WI38 (cell line): ENCODE data around the gene CHSY1.
"Not testable (repeated sequence)": the region's sequence is repeated elsewhere in the genome, so short reads cannot be mapped to it uniquely, and the experiment has no call there.

ENCODE experiments used
- H3K4me3 ChIP-seq: 2 replicates; pipeline ENCODE4 v1.5.1; 2011; ENCODE audit warnings: low read depth, mild to moderate bottlenecking, control low read depth, low read length
- TF ChIP-seq, protein P1 (sequence below): IDR thresholded peaks from 2 replicates; pipeline ENCODE4 v1.5.1; 2012; ENCODE audit warnings: low read depth, mild to moderate bottlenecking, control low read depth, low read length

Gene CHSY1

DNA sequence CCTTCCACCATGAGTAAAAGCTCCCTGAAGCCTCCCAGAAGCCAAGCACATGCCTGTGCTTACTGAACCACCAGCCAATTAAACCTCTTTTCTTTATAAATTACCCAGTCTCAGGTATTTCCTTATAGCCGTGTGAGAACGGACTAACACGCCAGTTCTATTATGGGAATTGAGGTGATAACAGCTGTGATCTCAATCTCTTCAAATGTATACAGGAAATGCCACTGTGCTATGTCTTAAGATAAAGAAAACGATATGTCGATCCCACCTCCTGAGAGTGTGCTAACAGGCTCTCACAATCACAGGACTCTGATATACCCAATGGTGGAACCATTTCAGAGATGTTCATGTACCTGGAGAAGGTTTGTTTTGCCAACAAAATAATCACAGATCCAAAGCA, 26.2 kb downstream of the CHSY1 start:
- H3K4me3 ChIP-seq: no peak overlapping the region
- TF ChIP-seq, protein P1, sequence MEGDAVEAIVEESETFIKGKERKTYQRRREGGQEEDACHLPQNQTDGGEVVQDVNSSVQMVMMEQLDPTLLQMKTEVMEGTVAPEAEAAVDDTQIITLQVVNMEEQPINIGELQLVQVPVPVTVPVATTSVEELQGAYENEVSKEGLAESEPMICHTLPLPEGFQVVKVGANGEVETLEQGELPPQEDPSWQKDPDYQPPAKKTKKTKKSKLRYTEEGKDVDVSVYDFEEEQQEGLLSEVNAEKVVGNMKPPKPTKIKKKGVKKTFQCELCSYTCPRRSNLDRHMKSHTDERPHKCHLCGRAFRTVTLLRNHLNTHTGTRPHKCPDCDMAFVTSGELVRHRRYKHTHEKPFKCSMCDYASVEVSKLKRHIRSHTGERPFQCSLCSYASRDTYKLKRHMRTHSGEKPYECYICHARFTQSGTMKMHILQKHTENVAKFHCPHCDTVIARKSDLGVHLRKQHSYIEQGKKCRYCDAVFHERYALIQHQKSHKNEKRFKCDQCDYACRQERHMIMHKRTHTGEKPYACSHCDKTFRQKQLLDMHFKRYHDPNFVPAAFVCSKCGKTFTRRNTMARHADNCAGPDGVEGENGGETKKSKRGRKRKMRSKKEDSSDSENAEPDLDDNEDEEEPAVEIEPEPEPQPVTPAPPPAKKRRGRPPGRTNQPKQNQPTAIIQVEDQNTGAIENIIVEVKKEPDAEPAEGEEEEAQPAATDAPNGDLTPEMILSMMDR: no peak

- no peak overlapping the region for H3K4me3 ChIP-seq
- TF ChIP-seq, protein P1: no peak
Observed at GRCh38 chr15:101221902-101222301, 29.9 kb downstream of the CHSY1 start.

DNA sequence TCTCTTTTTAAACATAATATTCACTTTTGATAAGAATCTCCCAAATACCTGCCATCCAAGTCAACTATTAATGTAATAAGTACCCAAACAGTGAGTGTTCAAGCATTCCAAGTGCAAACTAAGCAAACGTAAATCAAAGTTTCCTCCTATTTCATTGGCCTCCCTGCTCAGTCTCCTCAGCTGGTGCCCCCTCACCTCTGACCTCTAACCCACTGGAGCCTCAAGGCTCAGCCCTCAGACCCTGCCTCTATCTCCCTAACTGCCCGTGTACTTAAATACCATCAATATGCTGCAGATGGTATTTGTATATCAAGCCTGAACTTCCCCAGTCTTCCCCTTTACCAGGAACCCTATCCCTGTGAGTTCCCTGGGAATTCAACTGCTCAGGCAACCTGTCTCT, 31.8 kb downstream of the CHSY1 start:
- H3K4me3 ChIP-seq: no peak overlapping the region
- TF ChIP-seq, protein P1: no peak

DNA sequence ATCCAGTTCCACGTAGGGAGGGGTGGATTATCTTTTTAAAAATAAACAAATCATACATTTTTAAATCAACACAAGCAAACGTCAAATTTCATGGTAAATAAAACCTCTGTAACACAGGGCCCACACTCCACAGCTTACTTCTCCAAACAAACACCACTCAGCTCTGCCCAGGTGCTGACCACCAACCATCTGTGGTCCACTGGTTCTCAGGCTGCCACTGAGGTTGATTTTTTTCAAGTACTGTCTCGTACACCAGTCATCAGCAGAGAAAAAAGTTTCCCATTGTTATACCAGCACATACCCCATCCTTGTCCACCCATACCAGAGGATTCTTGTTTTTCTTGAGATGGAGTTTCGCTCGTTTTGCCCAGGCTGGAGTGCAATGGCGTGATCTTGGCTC, 32.4 kb downstream of the CHSY1 start:
- H3K4me3 ChIP-seq: no peak overlapping the region
- TF ChIP-seq, protein P1: no peak

DNA sequence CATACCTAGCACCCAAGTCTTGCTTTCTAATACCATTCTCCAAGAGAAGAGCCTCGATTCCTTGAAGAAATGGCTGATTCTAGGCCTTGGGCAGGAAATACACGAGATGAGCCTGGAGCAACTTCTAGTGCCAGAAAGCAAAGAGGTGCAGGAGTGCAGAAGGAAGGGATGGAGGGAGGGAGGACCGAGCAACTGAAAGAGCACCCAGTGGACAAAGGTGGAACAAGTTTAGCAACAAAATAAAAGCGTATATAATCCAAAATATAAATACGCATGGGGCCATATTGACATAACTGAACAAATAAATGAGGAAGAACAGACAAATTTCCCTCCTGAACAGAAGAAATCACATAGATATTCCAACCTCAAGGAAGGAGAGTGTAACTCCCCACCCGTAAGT, 34.4 kb downstream of the CHSY1 start:
- TF ChIP-seq, protein P1: no peak
- no peak overlapping the region for H3K4me3 ChIP-seq

DNA sequence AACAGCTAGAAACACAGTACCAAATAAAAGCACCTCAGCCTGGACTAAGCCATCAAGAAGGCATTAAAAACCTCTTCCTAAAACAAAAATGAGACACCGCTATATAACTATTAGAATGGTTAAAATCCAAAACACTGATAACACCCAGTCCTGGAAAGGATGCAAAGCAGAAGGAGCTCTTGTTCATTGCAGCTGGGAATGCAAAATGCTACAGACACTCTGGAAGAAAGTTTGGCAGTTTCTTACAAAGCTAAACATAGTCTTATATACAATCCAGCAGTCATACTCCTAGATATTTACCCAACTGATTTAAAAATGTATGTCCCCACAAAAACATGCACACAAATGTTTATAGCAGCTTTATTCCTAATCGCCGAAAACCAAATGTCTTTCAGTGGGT, 35.7 kb downstream of the CHSY1 start:
- H3K4me3 ChIP-seq: no peak overlapping the region
- TF ChIP-seq, protein P1: no peak

DNA sequence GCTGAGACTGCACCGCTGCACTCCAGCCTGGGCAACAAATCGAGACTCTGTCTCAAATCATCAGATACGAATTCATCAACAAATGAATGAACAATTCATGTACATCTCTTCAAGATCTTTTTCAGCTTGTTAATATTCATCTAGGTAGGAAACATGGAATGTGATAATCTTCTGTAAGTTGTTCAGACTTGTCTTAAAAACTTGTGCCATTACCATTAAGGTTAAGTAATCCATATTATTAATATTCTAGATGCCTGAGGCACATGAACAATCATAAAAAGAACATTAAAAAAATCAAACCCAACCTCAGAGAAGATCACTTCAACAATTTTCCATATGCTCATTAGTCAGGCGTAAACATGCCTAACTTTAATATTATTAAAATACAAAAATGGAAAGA, 36.2 kb downstream of the CHSY1 start:
- TF ChIP-seq, protein P1: no peak
- no peak overlapping the region for H3K4me3 ChIP-seq

GRCh38 chr15:101214435-101215097, 37.3 kb downstream of the CHSY1 start:
- not testable (repeated sequence) for H3K4me3 ChIP-seq
